Measurements from ENCODE around the gene POU2AF2.
"Not testable (repeated sequence)": the region's sequence is repeated elsewhere in the genome, so short reads cannot be mapped to it uniquely, and the experiment has no call there.

The POU2AF2 gene

DNA sequence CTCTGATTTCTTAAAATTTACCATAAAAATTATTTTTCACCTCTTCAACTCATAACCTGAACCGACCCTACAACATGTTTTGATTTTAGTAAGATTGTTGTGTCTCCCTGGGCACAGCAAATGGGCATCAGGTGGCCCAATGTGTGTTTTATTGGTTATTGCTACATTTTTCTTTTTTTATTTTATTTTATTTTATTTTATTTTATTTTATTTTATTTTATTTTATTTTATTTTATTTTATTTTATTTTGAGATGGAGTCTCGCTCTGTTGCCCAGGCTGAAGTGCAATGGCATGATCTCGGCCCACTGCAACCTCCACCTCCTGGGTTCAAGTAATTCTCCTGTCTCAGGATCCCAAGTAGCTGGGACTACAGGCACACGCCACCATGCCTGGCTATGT is 22.8 kb downstream of the POU2AF2 start:
- H2AFZ ChIP-seq (ENCODE audit: low read depth, low read length); H3K9me3 ChIP-seq (ENCODE audit: low read length); H3K27me3 ChIP-seq (ENCODE audit: insufficient read depth, low read length); H3K4me1 ChIP-seq (ENCODE audit: insufficient read depth, low read length); H3K36me3 ChIP-seq (ENCODE audit: insufficient read depth, low read length); H3K4me3 ChIP-seq (ENCODE audit: low read length): not testable (repeated sequence)

DNA sequence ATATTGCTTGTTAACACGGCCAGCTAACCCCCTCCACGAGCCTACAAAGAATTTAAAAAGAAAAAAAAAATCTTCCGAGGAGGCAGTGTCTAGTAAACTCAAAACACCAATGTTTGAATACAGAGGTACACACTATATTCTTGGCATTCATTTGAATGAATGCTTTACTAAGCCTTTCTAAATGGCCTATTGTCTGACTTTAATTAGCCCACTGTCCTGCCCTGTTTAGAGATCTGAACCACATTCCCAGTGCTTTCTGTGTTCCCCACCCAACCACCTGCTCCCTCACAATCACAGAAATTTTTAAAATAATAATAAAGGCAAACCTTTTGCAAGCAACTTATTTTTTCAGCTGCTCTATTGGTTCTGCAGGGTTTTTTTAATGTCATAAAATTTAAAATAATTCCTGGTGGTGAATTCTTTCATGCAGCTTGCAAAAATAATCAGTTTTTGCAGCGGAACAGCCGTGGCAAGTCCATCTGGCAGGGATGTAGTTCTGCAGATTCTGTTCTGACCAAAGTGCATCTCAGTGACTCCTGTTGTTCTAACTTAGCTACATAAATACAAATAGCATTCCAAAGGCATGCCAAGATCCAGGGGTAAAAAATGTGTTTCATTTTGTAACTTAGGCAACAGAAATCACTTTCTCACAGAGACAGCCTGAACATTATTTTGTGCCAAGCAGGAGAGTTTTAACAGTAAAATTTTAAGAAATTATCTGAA is 23.8 kb downstream of the POU2AF2 start:
- Histone ChIP-seq H3K4me3 (ENCODE audit: low read length) (no peak overlapping the region), H2AFZ (ENCODE audit: low read depth, low read length) (no peak overlapping the region), H3K36me3 (ENCODE audit: insufficient read depth, low read length) (no peaks in the 10 kb centered on the region), H3K9me3 (ENCODE audit: low read length) (no peaks in the 10 kb centered on the region), H3K4me1 (ENCODE audit: insufficient read depth, low read length) (no peaks in the 10 kb centered on the region), H3K27me3 (ENCODE audit: insufficient read depth, low read length) (no peaks in the 10 kb centered on the region)

DNA sequence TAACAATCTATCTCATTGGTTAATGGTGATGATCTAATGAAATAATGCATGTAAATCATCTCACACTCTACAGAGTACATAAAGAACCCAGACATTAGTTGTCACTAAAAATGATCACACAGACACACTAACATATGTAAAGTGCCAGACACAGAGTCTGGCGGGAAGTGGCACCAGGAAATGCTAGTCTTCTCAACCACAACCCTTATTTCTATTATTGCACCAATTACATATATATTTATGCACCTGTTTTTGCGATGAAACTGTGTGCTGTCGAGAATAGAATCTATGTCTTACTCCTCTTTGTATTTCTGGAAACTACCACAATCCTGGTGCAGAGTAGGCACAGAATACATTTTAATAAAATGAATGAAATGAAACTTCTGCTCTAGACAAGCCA is 26.9 kb downstream of the POU2AF2 start:
- no peaks in the 10 kb centered on the region for H3K9me3 ChIP-seq (ENCODE audit: low read length)
- no peaks in the 10 kb centered on the region for H3K4me1 ChIP-seq (ENCODE audit: insufficient read depth, low read length)
- H2AFZ ChIP-seq (ENCODE audit: low read depth, low read length) = no peak overlapping the region
- no peaks in the 10 kb centered on the region for H3K27me3 ChIP-seq (ENCODE audit: insufficient read depth, low read length)
- no peaks in the 10 kb centered on the region for H3K36me3 ChIP-seq (ENCODE audit: insufficient read depth, low read length)
- H3K4me3 ChIP-seq (ENCODE audit: low read length) = no peak overlapping the region

DNA sequence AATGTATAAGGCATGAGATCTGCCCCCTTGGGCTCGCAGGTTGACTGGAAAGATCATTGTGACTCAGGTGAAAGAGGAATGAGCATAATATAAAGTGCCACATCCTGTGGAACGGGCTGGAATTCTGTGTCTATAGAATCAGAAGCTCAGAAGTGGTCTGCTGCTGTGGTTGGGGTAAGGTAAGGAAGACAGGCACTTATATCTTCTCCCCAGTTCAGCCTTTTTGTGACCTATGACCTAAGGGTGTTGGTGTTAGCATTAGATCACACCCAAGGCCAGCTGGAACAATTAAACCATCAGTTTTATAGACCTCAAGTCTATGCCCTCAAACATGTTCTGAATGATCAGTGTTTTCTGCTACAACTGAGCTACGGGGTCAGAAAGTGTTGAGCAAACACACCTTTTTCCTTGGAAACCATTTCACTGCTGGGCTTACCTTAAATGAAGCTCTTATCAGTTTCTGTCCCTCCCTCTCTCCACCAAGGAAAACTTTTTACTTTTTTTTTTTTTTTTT is 37.1 kb downstream of the POU2AF2 start:
- no peaks in the 10 kb centered on the region for H3K4me1 ChIP-seq (ENCODE audit: insufficient read depth, low read length)
- H3K27me3 ChIP-seq (ENCODE audit: insufficient read depth, low read length) = no peaks in the 10 kb centered on the region
- H2AFZ ChIP-seq (ENCODE audit: low read depth, low read length) = no peak overlapping the region
- H3K36me3 ChIP-seq (ENCODE audit: insufficient read depth, low read length) = no peaks in the 10 kb centered on the region
- no peak overlapping the region for H3K4me3 ChIP-seq (ENCODE audit: low read length)
- H3K9me3 ChIP-seq (ENCODE audit: low read length) = no peaks in the 10 kb centered on the region

DNA sequence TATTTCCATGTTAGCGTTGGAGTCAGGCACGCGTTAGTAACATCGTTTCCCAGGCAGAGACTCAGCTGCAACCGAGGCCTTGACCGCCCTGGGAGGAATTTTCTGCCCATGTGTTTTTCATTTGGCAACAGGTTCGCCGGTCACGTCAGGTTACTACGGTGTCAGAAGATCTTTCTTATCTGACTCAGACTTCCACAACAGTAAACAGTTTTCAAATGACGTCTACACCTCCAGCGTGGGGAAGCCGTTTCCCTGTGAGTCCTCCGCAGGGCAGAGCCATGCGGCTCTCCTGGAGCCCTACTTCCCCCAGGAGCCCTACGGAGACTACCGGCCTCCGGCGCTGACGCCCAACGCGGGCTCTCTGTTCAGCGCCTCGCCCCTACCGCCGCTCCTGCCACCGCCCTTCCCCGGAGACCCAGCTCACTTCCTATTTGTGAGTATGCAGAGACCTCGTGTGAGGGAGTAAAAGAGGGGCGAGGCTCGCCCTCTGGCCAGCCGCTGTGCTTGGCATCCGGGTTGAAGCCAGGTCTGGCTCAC is 38.5 kb downstream of the POU2AF2 start:
- H3K27me3 ChIP-seq (ENCODE audit: insufficient read depth, low read length) = no peaks in the 10 kb centered on the region
- H2AFZ ChIP-seq (ENCODE audit: low read depth, low read length) = no peak overlapping the region
- H3K9me3 ChIP-seq (ENCODE audit: low read length) = no peaks in the 10 kb centered on the region
- H3K36me3 ChIP-seq (ENCODE audit: insufficient read depth, low read length) = no peaks in the 10 kb centered on the region
- H3K4me1 ChIP-seq (ENCODE audit: insufficient read depth, low read length) = no peaks in the 10 kb centered on the region
- H3K4me3 ChIP-seq (ENCODE audit: low read length) = no peak overlapping the region

DNA sequence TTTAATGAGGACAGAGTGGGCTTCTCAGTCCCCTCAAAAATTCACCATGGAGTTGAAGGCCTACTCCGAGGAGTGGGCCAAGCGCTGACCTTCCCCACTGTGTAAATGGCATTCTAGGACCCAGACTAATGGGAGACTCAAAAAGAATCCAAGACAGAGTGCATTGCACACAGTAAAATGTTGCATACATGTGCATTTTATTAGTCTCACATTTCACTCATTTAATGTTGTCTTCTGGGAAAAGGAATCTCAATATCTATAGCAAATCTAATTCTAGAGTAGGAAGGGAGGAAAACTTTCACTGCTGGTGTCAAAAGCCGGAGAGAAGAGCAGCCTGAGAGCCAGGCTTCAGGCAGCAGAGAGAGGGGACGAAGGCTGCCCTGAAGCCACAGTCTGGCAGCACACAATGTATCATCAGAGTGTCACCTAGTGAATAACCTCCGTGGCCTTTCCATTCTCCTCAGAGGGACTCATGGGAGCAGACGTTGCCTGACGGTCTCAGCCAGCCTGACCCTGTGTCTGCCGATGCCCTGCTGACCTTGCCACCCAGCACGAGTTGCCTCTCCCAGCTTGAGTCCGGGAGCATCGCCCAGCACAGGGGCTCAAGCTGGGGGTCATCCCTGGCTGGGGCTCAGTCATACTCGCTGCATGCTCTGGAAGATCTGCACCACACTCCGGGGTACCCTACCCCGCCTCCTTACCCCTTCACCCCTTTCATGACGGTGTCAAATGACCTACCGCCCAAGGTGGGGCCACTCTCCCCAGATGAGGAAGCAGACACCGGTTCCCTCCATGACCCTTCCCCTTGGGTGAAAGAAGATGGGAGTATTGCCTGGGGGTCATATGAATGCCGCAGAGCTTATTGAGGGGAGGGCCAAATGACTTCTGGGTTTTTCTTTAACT is 39.9 kb downstream of the POU2AF2 start:
- Histone ChIP-seq H3K4me3 (ENCODE audit: low read length) (no peak overlapping the region), H3K27me3 (ENCODE audit: insufficient read depth, low read length) (no peaks in the 10 kb centered on the region), H3K36me3 (ENCODE audit: insufficient read depth, low read length) (no peaks in the 10 kb centered on the region), H3K4me1 (ENCODE audit: insufficient read depth, low read length) (no peaks in the 10 kb centered on the region), H3K9me3 (ENCODE audit: low read length) (no peaks in the 10 kb centered on the region), H2AFZ (ENCODE audit: low read depth, low read length) (no peak overlapping the region)

DNA sequence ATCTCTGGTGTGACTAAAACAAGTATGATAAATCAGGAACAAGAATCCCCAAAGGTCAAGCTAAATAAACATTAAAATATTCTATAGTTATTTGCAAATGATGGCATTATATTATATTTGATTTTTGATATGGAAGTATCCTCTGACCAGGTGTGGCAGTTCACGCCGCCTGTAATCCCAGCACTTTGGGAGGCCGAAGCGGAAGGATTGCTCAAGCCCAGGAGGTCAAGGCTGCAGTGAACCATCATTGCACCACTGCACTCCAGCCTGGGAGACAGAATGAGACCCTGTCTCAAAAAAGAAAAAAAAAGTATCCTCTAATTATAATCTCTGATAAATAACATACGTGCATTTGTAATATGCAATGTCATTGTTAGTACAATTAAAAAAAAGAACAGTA is 46.2 kb downstream of the POU2AF2 start:
- Histone ChIP-seq H3K4me1 (ENCODE audit: insufficient read depth, low read length) (no peaks in the 10 kb centered on the region), H3K9me3 (ENCODE audit: low read length) (no peaks in the 10 kb centered on the region)

DNA sequence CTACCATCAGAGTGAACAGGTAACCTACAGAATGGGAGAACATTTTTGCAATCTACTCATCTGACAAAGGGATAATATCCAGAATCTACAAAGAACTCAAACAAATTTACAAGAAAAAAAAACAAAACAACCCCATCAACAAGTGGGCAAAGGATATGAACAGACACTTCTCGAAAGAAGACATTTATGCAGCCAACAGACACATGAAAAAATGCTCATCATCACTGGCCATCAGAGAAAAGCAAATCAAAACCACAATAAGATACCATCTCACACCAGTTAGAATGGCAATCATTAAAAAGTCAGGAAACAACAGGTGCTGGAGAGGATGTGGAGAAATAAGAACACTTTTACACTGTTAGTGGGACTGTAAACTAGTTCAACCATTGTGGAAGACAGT is 46.9 kb downstream of the POU2AF2 start:
- not testable (repeated sequence) for H3K4me1 ChIP-seq (ENCODE audit: insufficient read depth, low read length); H3K4me3 ChIP-seq (ENCODE audit: low read length); H3K9me3 ChIP-seq (ENCODE audit: low read length); H2AFZ ChIP-seq (ENCODE audit: low read depth, low read length); H3K36me3 ChIP-seq (ENCODE audit: insufficient read depth, low read length); H3K27me3 ChIP-seq (ENCODE audit: insufficient read depth, low read length)

More for the DNA sequence above, 46.2 kb downstream of the POU2AF2 start:
- no peak overlapping the region for H3K4me3 ChIP-seq (ENCODE audit: low read length)
- H3K27me3 ChIP-seq (ENCODE audit: insufficient read depth, low read length) = peaks cover 2% of the 10 kb centered on the region
- H2AFZ ChIP-seq (ENCODE audit: low read depth, low read length) = no peak overlapping the region
- H3K36me3 ChIP-seq (ENCODE audit: insufficient read depth, low read length) = no peaks in the 10 kb centered on the region

DNA sequence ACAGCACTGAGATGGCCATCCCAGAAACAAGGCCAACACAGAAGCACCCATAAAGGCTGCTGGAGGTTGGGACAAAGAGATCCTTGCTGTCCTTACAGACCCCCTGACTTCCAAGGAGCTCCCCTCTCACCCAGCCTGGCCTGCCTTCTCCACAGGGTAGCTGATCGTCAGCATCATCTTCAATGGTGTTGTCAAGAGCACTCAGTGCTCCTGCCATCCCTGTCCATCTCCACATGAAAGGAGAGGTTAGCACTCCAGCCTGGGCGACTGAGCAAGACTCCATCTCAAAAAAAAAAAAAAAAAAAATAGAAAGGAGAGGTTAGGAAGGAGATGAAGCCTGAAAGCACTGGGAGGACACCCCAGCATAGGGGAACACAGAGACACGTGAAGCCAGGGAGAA is 50.7 kb downstream of the POU2AF2 start:
- Histone ChIP-seq H3K4me3 (ENCODE audit: low read length) (no peak overlapping the region), H2AFZ (ENCODE audit: low read depth, low read length) (no peak overlapping the region), H3K4me1 (ENCODE audit: insufficient read depth, low read length) (peaks cover 5% of the 10 kb centered on the region), H3K9me3 (ENCODE audit: low read length) (no peaks in the 10 kb centered on the region), H3K36me3 (ENCODE audit: insufficient read depth, low read length) (no peaks in the 10 kb centered on the region), H3K27me3 (ENCODE audit: insufficient read depth, low read length) (peaks cover 43% of the 10 kb centered on the region)

DNA sequence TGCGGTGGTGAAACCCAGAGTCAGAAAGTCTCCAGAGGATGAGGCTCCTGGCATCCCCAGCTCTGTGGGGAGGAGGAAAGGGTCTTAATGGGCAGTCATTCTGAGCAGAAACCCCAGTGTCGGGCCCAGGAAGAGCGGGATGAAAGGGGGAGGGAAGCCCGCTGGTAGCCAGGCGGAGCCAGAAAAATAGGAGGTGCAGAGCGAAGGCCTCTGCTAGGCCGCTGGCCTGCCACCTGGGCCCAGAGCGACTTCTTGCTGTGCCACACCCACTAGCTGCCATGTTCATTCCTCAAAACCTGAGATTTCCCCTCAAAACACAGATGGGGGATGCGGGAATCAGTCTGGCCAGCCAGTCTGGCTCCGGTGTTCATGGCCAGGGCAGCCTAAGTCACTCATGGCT is 52.2 kb downstream of the POU2AF2 start:
- Histone ChIP-seq H2AFZ (ENCODE audit: low read depth, low read length) (no peak overlapping the region), H3K4me1 (ENCODE audit: insufficient read depth, low read length) (peaks cover 5% of the 10 kb centered on the region), H3K36me3 (ENCODE audit: insufficient read depth, low read length) (no peaks in the 10 kb centered on the region), H3K9me3 (ENCODE audit: low read length) (no peaks in the 10 kb centered on the region), H3K27me3 (ENCODE audit: insufficient read depth, low read length) (peaks cover 46% of the 10 kb centered on the region), H3K4me3 (ENCODE audit: low read length) (no peak overlapping the region)

DNA sequence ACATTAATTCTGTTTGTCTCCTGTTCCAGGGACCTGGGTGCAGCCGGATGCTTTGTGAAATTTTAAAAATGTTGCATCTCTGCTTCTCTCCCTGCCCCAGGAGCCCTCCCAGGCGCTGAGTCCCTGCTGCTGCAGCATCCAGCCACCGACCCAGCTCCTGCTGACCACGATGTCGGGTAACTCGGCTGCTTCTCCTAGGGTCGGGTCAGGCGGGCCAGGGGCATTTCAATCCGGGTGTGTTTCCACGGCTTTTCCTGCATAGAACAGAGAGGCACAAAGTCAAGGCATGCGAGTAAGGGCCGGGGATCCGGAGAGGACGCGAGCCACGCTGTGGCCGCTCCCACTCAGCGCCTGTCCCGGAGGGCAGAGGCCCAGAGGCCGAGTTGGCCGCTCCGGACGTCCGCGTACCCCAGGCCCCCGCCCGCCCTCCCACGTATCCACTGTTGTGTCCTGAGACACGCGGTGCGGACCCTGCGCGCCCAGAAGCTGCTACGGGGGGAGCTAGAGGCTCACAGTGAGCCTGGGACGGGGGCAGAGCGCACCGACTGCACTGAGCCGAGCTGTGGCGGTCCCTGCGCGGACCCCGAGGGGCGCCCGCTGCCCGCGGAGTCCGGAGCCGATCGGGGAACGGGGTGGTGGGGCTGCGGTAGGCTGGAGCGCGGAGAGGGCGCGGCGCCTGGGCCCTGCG is 53.0 kb downstream of the POU2AF2 start, which contains the start of gene POU2AF3:
TSS of gene POU2AF3 (plus strand) at position 134 of the 688 bp plus-strand sequence. CDS start at position 170, 36 bp downstream.
- H3K4me1 ChIP-seq (ENCODE audit: insufficient read depth, low read length) = peaks cover 5% of the 10 kb centered on the region
- H3K9me3 ChIP-seq (ENCODE audit: low read length) = no peaks in the 10 kb centered on the region
- H2AFZ ChIP-seq (ENCODE audit: low read depth, low read length) = peak within 1 kb of the TSS; percentile 88
- H3K27me3 ChIP-seq (ENCODE audit: insufficient read depth, low read length) = peaks cover 46% of the 10 kb centered on the region
- peak within 1 kb of the TSS; percentile 31 for H3K4me3 ChIP-seq (ENCODE audit: low read length)
- no peaks in the 10 kb centered on the region for H3K36me3 ChIP-seq (ENCODE audit: insufficient read depth, low read length)

DNA sequence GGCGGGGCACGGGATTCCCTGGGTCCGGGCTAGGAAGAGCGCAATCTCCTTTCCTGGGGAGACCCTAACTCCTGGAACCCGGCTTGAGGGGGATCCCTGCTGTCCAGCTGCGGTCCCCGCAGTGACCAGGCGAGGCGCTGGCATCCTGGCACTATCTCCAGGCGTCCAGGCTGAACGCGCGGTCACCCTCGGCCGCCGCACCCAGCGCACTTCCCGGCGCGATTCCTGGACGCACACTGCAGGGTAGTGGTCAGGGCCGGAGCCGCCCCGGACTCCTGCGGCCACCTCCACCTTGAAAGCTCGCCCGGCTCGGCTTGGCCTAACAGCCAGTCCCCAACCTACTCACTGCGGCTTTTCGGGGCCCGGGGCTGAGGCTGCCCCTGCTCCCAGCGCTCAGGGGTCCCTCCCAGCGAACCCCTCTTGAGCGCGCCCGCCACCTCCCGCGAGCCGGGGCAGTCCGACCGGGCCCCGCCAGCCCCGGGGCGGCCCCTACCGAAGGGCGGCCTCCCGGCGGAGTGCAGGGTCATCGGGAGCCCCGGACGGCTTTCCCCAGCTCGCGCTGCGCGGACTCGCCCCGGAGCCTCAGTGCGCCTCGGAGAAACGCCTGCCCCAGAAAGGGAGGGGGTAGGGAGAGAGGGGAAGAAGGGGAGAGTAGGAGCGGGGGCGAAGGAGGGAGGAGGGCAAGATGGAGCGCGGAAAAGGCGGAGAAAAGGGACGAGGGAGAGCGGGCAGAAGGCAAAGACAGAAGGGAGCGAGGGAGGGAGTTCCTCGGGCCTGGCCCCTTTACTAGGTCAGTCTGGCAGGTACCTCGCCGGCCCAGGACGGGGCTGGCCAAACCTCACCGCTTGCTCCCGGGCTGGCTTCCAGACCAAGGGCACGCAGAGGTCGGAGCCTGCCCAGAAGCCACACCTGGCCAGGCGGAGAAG is 53.8 kb downstream of the POU2AF2 start:
- Histone ChIP-seq H3K4me1 (ENCODE audit: insufficient read depth, low read length) (peaks cover 5% of the 10 kb centered on the region), H3K36me3 (ENCODE audit: insufficient read depth, low read length) (no peaks in the 10 kb centered on the region), H3K27me3 (ENCODE audit: insufficient read depth, low read length) (peaks cover 46% of the 10 kb centered on the region), H2AFZ (ENCODE audit: low read depth, low read length) (peak overlapping the region; percentile 88), H3K4me3 (ENCODE audit: low read length) (peak overlapping the region; percentile 31), H3K9me3 (ENCODE audit: low read length) (no peaks in the 10 kb centered on the region)
